Gastrocnemius medialis (tissue), 4 donors: ENCODE data around the gene FBXO33.

Experiments used
- CTCF ChIP-seq, 5 experiments: fragments of 450-650 bp in 3 of 5; fragments of 200-600 bp in 2 of 5; sonication (generic) in 2 of 5; IDR thresholded peaks in 4 of 5; conservative IDR thresholded peaks in 1 of 5; 1 replicate in 4 of 5; 2 replicates in 1 of 5; pipeline ENCODE4 v1.5.1; 2016 to 2019; ENCODE audit warnings: antibody characterized with exemption in 5 of 5, mild to moderate bottlenecking in 3 of 5, moderate library complexity in 3 of 5
- POLR2A ChIP-seq, 2 donors: fragments of 450-650 bp; IDR thresholded peaks; one replicate each; pipeline ENCODE4 v1.6.1; 2017; ENCODE audit warnings: antibody characterized with exemption in 2 of 2, mild to moderate bottlenecking in 2 of 2, moderate library complexity in 2 of 2

GRCh38 chr14:39422243-39422642, 10.0 kb downstream of the FBXO33 start:
- TF ChIP-seq CTCF (IDR thresholded peaks at IDR 0.05 in 4 of 5, conservative IDR thresholded peaks at IDR 0.05 in 1 of 5), result no peak
- TF ChIP-seq POLR2A (IDR thresholded peaks at IDR 0.05), result no peak
